PFSK-1 (cell line): ENCODE data around the gene CD5L.

Source experiments
- FOXP2 ChIP-seq: optimal IDR thresholded peaks from 2 replicates; pipeline ENCODE3; 2011; ENCODE audit warnings: borderline replicate concordance, control low read depth, inconsistent platforms; ENCODE audit not compliant: insufficient read depth; ENCODE audit errors: extremely low read length, extremely low read depth
- POLR2AphosphoS5 ChIP-seq: IDR thresholded peaks from 2 replicates; pipeline ENCODE4 v1.6.1; 2012; ENCODE audit warnings: low read depth, mild to moderate bottlenecking, control low read depth, low read length, moderate library complexity
- SIN3A ChIP-seq: IDR thresholded peaks from 2 replicates; pipeline ENCODE4 v1.6.1; 2012; ENCODE audit warnings: mild to moderate bottlenecking, low read length, moderate library complexity, borderline replicate concordance; ENCODE audit not compliant: insufficient read depth
- TAF1 ChIP-seq: IDR thresholded peaks from 2 replicates; pipeline ENCODE4 v1.6.1; 2012; ENCODE audit warnings: low read length, control low read depth, borderline replicate concordance; ENCODE audit not compliant: insufficient read depth
- TF ChIP-seq, protein P1 (sequence below), 2 experiments: IDR thresholded peaks; 2 replicates each; pipeline versions ENCODE4 v1.6.1 to v1.8.0; 2011 to 2012; ENCODE audit warnings: low read depth in 2 of 2, low read length in 2 of 2, control low read depth in 1 of 2, inconsistent platforms in 1 of 2, mild to moderate bottlenecking in 1 of 2, moderate library complexity in 1 of 2; ENCODE audit not compliant: insufficient read depth in 1 of 2

Gene CD5L

DNA sequence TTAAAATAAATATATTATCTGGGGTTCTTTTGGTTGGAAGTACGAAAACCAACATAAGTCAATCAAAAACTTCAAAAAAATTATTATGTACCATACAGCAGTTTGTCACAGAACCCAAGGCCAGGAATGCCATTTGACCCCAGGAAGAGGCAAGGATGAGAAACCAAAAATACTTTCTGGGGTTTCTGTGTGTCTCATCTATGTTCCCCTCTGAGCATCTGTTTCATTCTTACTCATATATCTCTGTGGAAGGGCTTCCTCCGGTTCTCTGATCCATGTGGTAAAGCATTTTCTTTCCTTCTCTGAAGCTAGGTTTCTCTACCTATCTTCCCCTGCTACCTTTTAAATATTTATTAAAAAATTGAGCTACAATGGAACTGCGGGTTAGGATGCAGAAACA lies 11.9 kb downstream of the CD5L start:
- TF ChIP-seq TAF1 = no peak
- TF ChIP-seq SIN3A = no peak
- TF ChIP-seq, protein P1, sequence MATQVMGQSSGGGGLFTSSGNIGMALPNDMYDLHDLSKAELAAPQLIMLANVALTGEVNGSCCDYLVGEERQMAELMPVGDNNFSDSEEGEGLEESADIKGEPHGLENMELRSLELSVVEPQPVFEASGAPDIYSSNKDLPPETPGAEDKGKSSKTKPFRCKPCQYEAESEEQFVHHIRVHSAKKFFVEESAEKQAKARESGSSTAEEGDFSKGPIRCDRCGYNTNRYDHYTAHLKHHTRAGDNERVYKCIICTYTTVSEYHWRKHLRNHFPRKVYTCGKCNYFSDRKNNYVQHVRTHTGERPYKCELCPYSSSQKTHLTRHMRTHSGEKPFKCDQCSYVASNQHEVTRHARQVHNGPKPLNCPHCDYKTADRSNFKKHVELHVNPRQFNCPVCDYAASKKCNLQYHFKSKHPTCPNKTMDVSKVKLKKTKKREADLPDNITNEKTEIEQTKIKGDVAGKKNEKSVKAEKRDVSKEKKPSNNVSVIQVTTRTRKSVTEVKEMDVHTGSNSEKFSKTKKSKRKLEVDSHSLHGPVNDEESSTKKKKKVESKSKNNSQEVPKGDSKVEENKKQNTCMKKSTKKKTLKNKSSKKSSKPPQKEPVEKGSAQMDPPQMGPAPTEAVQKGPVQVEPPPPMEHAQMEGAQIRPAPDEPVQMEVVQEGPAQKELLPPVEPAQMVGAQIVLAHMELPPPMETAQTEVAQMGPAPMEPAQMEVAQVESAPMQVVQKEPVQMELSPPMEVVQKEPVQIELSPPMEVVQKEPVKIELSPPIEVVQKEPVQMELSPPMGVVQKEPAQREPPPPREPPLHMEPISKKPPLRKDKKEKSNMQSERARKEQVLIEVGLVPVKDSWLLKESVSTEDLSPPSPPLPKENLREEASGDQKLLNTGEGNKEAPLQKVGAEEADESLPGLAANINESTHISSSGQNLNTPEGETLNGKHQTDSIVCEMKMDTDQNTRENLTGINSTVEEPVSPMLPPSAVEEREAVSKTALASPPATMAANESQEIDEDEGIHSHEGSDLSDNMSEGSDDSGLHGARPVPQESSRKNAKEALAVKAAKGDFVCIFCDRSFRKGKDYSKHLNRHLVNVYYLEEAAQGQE (IDR thresholded peaks at IDR 0.05; ENCODE audit: insufficient read depth in 1 of 2, low read depth in 2 of 2, low read length in 2 of 2) = no peak
- no peak for TF ChIP-seq POLR2AphosphoS5
- TF ChIP-seq FOXP2 = no peak

DNA sequence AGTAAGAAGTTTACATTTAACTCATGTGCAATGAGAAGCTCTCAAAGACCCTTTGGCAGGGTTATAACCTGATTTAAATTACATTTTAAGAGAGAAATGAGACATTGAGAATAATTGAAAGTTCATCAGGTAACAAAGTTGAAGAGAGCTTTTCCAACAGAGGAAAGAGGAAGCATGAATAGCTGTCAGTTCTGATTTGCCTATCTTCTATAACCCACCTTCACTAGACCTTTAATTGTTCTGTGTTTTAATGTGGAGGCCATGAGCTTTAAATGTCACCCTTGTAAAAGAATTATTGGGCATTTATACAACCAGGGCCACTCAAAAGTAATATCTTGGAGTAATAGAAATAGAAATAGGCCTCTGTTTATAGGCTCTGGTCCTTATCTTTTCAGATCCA lies 12.4 kb downstream of the CD5L start:
- no peak for TF ChIP-seq FOXP2
- TF ChIP-seq, protein P1 (IDR thresholded peaks at IDR 0.05; ENCODE audit: insufficient read depth in 1 of 2, low read depth in 2 of 2, low read length in 2 of 2) = no peak
- TF ChIP-seq SIN3A = no peak

DNA sequence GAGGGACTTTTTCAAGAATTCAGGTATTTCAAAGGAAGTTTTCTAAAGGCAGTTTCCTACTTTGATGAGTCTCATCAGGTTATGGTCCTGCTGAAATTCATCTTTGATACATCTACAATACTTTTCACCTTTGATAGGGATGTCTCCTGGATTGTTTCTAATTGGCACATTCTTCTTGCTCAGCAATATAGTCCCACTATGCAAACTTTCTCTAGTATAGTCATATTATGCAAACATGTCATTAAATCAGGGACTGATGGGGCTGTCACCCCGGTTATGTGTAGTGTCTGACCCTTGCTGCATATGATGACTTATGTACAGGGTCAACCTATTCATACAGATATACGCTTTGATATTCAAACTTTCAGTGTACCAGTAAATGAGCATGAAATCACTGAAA lies 21.3 kb downstream of the CD5L start:
- TF ChIP-seq POLR2AphosphoS5 = no peak
- TF ChIP-seq FOXP2 = no peak
- TF ChIP-seq TAF1 = no peak
- no peak for TF ChIP-seq SIN3A
- TF ChIP-seq, protein P1 (IDR thresholded peaks at IDR 0.05; ENCODE audit: insufficient read depth in 1 of 2, low read depth in 2 of 2, low read length in 2 of 2) = no peak

DNA sequence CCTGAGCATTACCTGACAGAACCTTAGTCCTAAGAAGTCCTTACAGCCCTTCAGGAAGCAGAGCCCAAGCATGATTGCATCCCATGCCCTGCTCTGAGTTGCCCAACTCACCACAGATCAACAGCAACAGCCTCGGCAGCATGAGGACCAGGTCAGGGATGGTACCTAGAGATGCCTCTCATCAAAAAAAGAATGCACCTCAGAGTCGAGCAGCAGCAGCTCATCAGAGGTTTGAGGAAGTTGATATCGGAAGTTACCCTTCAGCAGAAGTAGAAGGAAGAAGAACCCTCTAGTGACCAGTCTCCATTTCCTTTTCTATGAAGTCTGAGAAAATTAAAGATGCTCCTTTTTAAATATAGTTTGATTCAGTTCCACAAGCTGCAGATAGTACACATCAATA lies 21.7 kb downstream of the CD5L start, which contains the start of gene FCRL1:
Gene FCRL1, minus strand, starts transcription at position 225 of the 400 bp plus-strand sequence. Its CDS starts 83 bp downstream, at position 142.
- TF ChIP-seq POLR2AphosphoS5 = no peak
- no peak for TF ChIP-seq SIN3A
- TF ChIP-seq TAF1 = no peak
- no peak for TF ChIP-seq FOXP2
- TF ChIP-seq, protein P1 (IDR thresholded peaks at IDR 0.05; ENCODE audit: insufficient read depth in 1 of 2, low read depth in 2 of 2, low read length in 2 of 2) = no peak

DNA sequence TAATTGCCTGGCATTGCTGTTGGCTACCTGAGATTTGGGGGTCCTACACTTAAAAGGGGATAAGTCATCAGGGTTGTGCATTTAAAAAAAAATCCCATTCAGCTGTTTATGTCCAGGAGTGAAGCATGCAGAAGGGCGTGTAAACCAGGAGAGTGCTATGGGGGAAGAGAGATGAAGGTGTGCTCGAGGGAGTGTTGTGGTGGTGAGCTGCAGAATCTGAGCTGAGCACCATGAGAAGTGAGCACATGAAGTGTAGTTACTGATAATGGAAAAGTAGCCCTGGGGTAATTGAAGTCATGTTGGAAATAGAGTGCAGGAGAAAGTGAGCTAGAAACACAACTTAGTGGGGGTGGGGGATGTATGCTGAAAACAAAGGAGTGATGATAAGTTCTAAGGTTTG lies 22.4 kb downstream of the CD5L start:
- TF ChIP-seq FOXP2 = no peak
- TF ChIP-seq, protein P1 (IDR thresholded peaks at IDR 0.05; ENCODE audit: insufficient read depth in 1 of 2, low read depth in 2 of 2, low read length in 2 of 2) = no peak
- no peak for TF ChIP-seq POLR2AphosphoS5
- TF ChIP-seq SIN3A = no peak
- no peak for TF ChIP-seq TAF1
